Neural cell (in vitro differentiated cells): ENCODE data around the gene SMIM1. TPM values are rescaled to one million over a fixed set of nuclear protein-coding genes. Genes with fewer than 3 reads are reported as not detected.

Source experiments
- H2AFZ ChIP-seq: fragments of 200-600, 300-800 bp; sonication (generic), shearing (Covaris generic); 2 replicates; pipeline ENCODE4 v1.6.0; 2014; ENCODE audit warnings: low read depth, mild to moderate bottlenecking, antibody characterized with exemption, low read length, moderate library complexity
- H3F3A ChIP-seq: fragments of 200-600 bp; shearing (Covaris generic); 2 replicates; pipeline ENCODE4 v1.6.1; 2016; ENCODE audit warnings: mild to moderate bottlenecking, moderate library complexity, mixed read lengths, antibody characterized with exemption, low read length; ENCODE audit not compliant: insufficient read depth, poor library complexity, severe bottlenecking
- H3K27ac ChIP-seq: fragments of 200-600, 300-800 bp; sonication (generic), shearing (Covaris generic); 2 replicates; pipeline ENCODE4 v1.5.1; 2014; ENCODE audit warnings: mild to moderate bottlenecking, low read length, moderate library complexity
- H3K27me3 ChIP-seq: fragments of 300-800, 200-600 bp; sonication (generic), shearing (Covaris generic); 2 replicates; pipeline ENCODE4 v1.6.0; 2014; ENCODE audit warnings: mild to moderate bottlenecking, low read depth, low read length, moderate library complexity; ENCODE audit not compliant: insufficient read depth
- H3K36me3 ChIP-seq: fragments of 300-800, 200-600 bp; sonication (generic), shearing (Covaris generic); 2 replicates; pipeline ENCODE4 v1.5.1; 2014; ENCODE audit warnings: mild to moderate bottlenecking, antibody characterized with exemption, low read length, moderate library complexity; ENCODE audit not compliant: insufficient read depth
- H3K4me2 ChIP-seq: fragments of 300-800, 200-600 bp; sonication (generic), shearing (Covaris generic); 2 replicates; pipeline ENCODE4 v1.6.0; 2014; ENCODE audit warnings: mild to moderate bottlenecking, low read length
- H3K4me3 ChIP-seq: fragments of 300-800, 200-600 bp; sonication (generic), shearing (Covaris generic); 2 replicates; pipeline ENCODE4 v1.5.1; 2014; ENCODE audit warnings: mild to moderate bottlenecking, low read length, moderate library complexity
- H3K79me2 ChIP-seq: fragments of 200-600 bp; shearing (Covaris generic); replicated peaks from 2 replicates; pipeline ENCODE4 v1.6.0; 2014; ENCODE audit warnings: mild to moderate bottlenecking, low read length, moderate library complexity; ENCODE audit not compliant: insufficient read depth
- H3K9ac ChIP-seq: fragments of 300-800, 200-600 bp; sonication (generic), shearing (Covaris generic); 2 replicates; pipeline ENCODE4 v1.6.1; 2016; ENCODE audit warnings: mild to moderate bottlenecking, low read length, mixed read lengths
- H3K9me2 ChIP-seq: fragments of 200-600 bp; shearing (Covaris generic); 2 replicates; pipeline ENCODE4 v1.6.1; 2016; ENCODE audit warnings: mild to moderate bottlenecking, low read length, mixed read lengths; ENCODE audit not compliant: insufficient read depth
- H3K9me3 ChIP-seq: fragments of 200-600, 300-800 bp; sonication (generic), shearing (Covaris generic); 2 replicates; pipeline ENCODE4 v1.6.1; 2016; ENCODE audit warnings: mild to moderate bottlenecking, mixed run types, low read length, moderate library complexity, mixed read lengths
- H4K20me1 ChIP-seq: fragments of 200-600 bp; shearing (Covaris generic); 2 replicates; pipeline ENCODE4 v1.6.1; 2016; ENCODE audit warnings: mild to moderate bottlenecking, mixed run types; ENCODE audit not compliant: insufficient read depth
- EP300 ChIP-seq: fragments of 450-650 bp; conservative IDR thresholded peaks from 2 replicates; pipeline ENCODE4 v1.6.1; 2014; ENCODE audit warnings: antibody characterized with exemption, mild to moderate bottlenecking, moderate library complexity; ENCODE audit not compliant: poor library complexity, severe bottlenecking
- EZH2 ChIP-seq: fragments of 200-600, 300-800 bp; shearing (Covaris generic), sonication (generic); IDR thresholded peaks from 2 replicates; pipeline ENCODE4 v1.6.1; 2014; ENCODE audit warnings: antibody characterized with exemption, low read length, borderline replicate concordance, mild to moderate bottlenecking; ENCODE audit not compliant: insufficient read depth, poor library complexity, severe bottlenecking
- MXI1 ChIP-seq: fragments of 450-650 bp; conservative IDR thresholded peaks from 2 replicates; pipeline ENCODE4 v1.6.1; 2014; ENCODE audit warnings: antibody characterized with exemption, mild to moderate bottlenecking; ENCODE audit not compliant: poor library complexity, severe bottlenecking
- POLR2AphosphoS5 ChIP-seq: IDR thresholded peaks from 2 replicates; pipeline ENCODE4 v1.6.1; 2012
- RAD21 ChIP-seq: fragments of 450-650 bp; conservative IDR thresholded peaks from 2 replicates; pipeline ENCODE4 v1.6.1; 2014; ENCODE audit warnings: antibody characterized with exemption, mild to moderate bottlenecking, moderate library complexity
- REST ChIP-seq: IDR thresholded peaks from 2 replicates; pipeline ENCODE4 v1.6.1; 2012; ENCODE audit warnings: borderline replicate concordance
- SMC3 ChIP-seq: fragments of 450-650 bp; conservative IDR thresholded peaks from 2 replicates; pipeline ENCODE4 v1.6.1; 2014; ENCODE audit warnings: antibody characterized with exemption, mild to moderate bottlenecking, moderate library complexity; ENCODE audit not compliant: poor library complexity
- TAF1 ChIP-seq: IDR thresholded peaks from 2 replicates; pipeline ENCODE4 v1.6.1; 2012; ENCODE audit warnings: low read depth
- polyA plus RNA-seq: library from polyadenylated mRNA; depleted of rRNA; stranded (reverse); fragments of >200 nt; gene quantifications from 2 replicates; pipeline ENCODE4 v1.2.3, GENCODE V29; 2014
- TF ChIP-seq, protein P1 (sequence below): fragments of 450-650 bp; IDR thresholded peaks from 2 replicates; pipeline ENCODE4 v1.5.1; 2014; ENCODE audit warnings: antibody characterized with exemption, mild to moderate bottlenecking, moderate library complexity; ENCODE audit not compliant: poor library complexity, severe bottlenecking

The SMIM1 gene
- polyA plus RNA-seq, 1 donor from 2014 or later: not detected

- Histone ChIP-seq H3K4me3 (no peak overlapping the region), H4K20me1 (no peaks in the 10 kb centered on the region), H3K9me3 (no peaks in the 10 kb centered on the region), H3K27me3 (peaks cover 4% of the 10 kb centered on the region), H3K9ac (no peak overlapping the region), H3K27ac (no peak overlapping the region), H2AFZ (no peak overlapping the region), H3K36me3 (no peaks in the 10 kb centered on the region), H3K79me2 (no peaks in the 10 kb centered on the region), H3K9me2 (no peaks in the 10 kb centered on the region), H3F3A (no peaks in the 10 kb centered on the region), H3K4me2 (no peak overlapping the region)
- TF ChIP-seq RAD21: no peak
Observed at GRCh38 chr1:3773572-3774275, 1.2 kb downstream of the SMIM1 start.

DNA sequence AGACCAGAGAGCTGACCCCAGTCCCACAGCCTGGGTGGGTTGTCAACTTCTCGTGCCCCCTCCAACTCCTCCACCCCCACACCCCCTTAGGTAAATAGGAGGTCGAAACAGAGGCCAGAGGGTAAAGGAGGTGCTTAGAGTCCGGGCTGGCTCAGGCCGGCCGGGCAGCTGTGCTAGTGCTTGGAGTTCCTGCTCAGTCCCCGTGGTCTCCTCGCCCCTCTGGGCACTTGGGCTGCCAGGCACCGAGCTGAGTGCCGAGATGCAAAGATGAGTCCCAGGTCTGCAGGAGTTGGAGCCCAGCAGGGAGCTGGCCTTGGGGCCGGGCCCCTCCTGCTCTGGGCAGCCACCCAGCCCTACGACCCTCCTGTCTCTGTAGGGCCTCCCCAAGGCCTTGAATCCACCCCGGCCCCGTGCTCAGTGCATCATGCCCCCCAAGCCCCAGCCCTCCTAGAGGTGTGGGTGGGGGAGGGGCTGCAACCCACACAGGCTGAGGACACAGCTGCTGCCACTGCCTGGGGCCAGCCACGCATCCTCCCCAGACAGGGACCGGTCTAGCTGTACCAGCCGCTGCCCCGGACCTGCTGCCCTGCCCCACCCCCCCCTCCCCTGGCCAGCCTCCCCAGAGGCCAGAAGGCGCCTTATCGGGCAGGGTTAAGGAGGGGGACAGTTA is 1.9 kb downstream of the SMIM1 start:
- H3K9me3 ChIP-seq: no peaks in the 10 kb centered on the region
- TF ChIP-seq, protein P1, sequence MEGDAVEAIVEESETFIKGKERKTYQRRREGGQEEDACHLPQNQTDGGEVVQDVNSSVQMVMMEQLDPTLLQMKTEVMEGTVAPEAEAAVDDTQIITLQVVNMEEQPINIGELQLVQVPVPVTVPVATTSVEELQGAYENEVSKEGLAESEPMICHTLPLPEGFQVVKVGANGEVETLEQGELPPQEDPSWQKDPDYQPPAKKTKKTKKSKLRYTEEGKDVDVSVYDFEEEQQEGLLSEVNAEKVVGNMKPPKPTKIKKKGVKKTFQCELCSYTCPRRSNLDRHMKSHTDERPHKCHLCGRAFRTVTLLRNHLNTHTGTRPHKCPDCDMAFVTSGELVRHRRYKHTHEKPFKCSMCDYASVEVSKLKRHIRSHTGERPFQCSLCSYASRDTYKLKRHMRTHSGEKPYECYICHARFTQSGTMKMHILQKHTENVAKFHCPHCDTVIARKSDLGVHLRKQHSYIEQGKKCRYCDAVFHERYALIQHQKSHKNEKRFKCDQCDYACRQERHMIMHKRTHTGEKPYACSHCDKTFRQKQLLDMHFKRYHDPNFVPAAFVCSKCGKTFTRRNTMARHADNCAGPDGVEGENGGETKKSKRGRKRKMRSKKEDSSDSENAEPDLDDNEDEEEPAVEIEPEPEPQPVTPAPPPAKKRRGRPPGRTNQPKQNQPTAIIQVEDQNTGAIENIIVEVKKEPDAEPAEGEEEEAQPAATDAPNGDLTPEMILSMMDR: no peak
- no peak for TF ChIP-seq TAF1
- no peak for TF ChIP-seq REST
- no peak for TF ChIP-seq EP300
- no peak for TF ChIP-seq POLR2AphosphoS5
- TF ChIP-seq SMC3: no peak
- TF ChIP-seq MXI1: no peak
- no peak for TF ChIP-seq RAD21
- no peak for TF ChIP-seq EZH2
- peaks cover 4% of the 10 kb centered on the region for H3K27me3 ChIP-seq
- H3K36me3 ChIP-seq: no peaks in the 10 kb centered on the region
- H3K9ac ChIP-seq: no peak overlapping the region
- no peak overlapping the region for H2AFZ ChIP-seq
- no peak overlapping the region for H3K27ac ChIP-seq
- no peak overlapping the region for H3K4me3 ChIP-seq
- H3K4me2 ChIP-seq: no peak overlapping the region
- H3K79me2 ChIP-seq: no peaks in the 10 kb centered on the region
- no peaks in the 10 kb centered on the region for H4K20me1 ChIP-seq
- no peaks in the 10 kb centered on the region for H3K9me2 ChIP-seq
- H3F3A ChIP-seq: no peaks in the 10 kb centered on the region
